ENCODE results near the gene RILPL1.

DNA sequence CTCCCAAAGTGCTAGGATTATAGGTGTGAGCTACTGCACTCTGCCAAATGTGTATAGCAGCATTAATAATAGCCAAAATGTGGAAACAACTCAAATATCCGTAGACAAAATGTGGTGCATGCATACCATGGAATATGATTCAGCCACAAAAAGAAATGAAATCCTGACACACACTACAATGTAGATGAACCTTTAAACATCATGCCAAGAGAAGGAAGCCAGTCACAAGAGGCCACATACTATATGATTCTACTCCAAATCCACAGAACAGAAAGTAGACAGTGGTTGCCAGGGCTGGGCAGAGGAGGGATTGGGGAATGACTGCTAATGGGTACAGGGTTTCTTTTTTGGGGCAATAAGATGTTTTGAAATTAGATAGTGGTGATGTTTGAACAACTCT is 43.1 kb upstream of the RILPL1 start:
- TF ChIP-seq, protein P1, sequence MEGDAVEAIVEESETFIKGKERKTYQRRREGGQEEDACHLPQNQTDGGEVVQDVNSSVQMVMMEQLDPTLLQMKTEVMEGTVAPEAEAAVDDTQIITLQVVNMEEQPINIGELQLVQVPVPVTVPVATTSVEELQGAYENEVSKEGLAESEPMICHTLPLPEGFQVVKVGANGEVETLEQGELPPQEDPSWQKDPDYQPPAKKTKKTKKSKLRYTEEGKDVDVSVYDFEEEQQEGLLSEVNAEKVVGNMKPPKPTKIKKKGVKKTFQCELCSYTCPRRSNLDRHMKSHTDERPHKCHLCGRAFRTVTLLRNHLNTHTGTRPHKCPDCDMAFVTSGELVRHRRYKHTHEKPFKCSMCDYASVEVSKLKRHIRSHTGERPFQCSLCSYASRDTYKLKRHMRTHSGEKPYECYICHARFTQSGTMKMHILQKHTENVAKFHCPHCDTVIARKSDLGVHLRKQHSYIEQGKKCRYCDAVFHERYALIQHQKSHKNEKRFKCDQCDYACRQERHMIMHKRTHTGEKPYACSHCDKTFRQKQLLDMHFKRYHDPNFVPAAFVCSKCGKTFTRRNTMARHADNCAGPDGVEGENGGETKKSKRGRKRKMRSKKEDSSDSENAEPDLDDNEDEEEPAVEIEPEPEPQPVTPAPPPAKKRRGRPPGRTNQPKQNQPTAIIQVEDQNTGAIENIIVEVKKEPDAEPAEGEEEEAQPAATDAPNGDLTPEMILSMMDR (conservative IDR thresholded peaks at IDR 0.05; ENCODE audit: low read depth, low read length): no peak
- TF ChIP-seq EZH2 (IDR thresholded peaks at IDR 0.05; ENCODE audit: low read length, unreplicated experiment): no peak

All from PC-3 (cell line).